Melanocyte of skin (primary cell): ENCODE measurements around the gene C14orf119. TPM values are rescaled to one million over a fixed set of nuclear protein-coding genes. Genes with fewer than 3 reads are reported as not detected.

Source experiments
- total RNA-seq, 2 donors: library from RNA; depleted of rRNA; stranded (reverse); fragments of >200 nt; gene quantifications; 2 replicates each; pipeline ENCODE4 v1.2.3, GENCODE V29; 2012

Gene C14orf119, protein sequence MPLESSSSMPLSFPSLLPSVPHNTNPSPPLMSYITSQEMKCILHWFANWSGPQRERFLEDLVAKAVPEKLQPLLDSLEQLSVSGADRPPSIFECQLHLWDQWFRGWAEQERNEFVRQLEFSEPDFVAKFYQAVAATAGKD
- total RNA-seq, result 10 to 100 TPM; 39.6 to 55.3 TPM

DNA sequence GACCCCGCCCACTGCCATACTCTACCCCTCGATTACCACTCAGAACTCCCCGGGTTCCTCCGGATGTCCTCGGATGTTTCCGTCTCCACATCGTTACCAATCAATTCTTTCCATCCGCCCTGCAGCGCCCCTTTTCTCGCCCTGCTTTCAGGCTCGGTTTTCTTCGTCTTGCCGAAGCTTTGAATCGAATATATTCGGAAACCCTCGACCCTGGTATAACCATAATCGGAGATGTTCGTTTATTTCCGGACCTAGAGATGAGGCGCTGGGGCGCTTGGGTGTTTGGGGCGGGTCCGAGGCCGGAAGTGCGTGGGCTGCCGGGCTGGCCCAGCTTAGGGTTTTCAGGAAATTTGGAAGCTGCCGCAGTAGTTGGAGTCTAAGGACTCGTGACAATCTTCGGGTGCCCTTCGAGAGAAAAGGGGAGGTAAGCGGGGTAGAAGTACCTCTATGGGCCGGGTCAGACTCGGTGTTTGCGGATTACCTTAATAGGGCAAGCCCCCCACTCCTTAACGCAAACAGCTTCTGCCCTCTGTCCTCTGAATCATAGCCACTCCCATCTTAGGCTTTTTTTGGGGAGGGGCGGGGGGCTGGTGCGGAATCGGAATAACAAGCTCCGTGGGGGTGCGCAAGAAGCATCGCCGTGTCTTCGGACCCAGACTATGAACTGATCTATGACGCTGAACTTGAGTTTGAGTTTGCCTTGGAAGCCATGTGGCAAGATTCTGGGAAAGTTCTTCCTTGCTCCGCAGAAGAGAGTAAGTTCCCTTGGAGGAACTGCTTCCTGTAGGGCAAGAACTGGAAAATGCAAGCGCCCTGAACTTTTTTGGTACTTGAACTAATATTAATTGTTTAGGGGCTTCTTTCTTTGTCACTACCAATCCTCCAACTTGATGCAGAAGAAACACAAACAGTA, at the start of gene C14orf119:
C14orf119 (plus strand) TSS at position 310 of the 913 bp plus-strand sequence. CDS start 2,154 bp downstream, outside the sequence.

DNA sequence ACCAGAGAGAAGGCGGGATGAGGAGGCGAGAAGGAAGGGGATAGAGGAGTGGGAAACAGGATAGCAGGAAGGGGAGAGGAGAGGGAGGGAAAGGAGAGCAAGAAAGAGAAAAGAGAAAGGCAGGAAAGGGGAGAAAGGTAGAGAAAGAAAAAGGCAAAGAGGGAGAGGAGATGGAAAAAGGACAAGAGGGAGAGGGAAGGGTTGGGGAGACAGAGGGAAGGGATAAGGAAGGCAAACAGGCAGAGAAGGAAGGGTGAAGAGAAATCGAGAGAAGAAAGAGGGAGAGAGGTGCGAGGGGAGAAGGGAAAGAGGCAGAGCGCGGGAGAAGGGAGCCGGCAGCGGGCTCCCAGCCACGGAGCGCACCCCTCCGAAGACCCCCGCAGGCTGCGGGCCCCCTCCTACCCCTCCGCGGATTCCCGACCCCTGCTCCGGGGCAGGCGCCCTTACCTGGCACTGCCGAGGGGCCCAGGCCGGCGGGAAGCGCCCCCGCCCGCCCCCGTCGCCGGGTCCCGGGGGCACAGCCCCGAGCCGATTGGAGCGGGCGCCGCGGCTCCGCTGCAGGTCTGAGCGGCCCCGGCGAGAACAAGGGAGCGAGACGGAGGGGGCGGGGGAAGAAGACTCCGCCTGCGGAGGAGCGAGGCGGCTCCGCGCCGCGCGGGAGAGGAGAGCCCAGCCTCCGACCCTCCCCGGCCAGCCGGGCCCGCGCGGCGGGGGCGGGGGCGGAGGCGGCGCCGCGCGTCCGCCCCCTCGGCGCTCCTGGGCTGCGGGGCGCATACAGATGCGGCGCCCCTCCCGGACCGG, 38.1 kb upstream of the C14orf119 start, which contains the start of gene CDH24:
CDH24 (minus strand) TSS at position 565 of the 801 bp plus-strand sequence. CDS start 1,787 bp downstream, outside the sequence.

DNA sequence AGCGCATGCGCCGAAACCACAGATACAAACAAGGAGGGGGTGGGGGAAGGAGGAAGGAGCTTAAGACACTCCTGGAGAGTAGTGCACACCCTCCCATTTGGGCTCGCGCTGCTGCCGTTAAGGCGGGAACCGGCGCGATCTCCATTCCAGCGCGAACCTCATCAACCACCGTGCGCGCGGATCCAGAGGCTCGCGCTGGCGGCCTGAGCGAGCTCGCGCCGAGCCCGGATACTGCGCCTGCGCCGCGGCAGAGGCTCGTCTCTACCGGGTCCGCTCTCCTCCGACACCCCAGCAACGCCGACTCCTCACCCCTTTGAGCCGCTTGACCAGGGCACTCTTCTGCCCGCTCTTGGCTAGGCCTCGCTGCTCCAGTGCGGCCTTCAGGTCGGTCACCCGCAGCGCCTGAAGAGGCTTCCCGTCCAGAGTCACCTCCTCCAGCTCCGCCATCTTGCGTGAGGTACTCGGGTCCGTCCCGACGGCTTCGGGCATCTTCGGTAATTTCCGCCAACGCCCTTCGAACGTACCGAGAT, 574 bp upstream of the C14orf119 start, which contains the start of gene ACIN1:
ACIN1 (minus strand) TSS at position 471 of the 530 bp plus-strand sequence; CDS start at position 447, 24 bp downstream.

DNA sequence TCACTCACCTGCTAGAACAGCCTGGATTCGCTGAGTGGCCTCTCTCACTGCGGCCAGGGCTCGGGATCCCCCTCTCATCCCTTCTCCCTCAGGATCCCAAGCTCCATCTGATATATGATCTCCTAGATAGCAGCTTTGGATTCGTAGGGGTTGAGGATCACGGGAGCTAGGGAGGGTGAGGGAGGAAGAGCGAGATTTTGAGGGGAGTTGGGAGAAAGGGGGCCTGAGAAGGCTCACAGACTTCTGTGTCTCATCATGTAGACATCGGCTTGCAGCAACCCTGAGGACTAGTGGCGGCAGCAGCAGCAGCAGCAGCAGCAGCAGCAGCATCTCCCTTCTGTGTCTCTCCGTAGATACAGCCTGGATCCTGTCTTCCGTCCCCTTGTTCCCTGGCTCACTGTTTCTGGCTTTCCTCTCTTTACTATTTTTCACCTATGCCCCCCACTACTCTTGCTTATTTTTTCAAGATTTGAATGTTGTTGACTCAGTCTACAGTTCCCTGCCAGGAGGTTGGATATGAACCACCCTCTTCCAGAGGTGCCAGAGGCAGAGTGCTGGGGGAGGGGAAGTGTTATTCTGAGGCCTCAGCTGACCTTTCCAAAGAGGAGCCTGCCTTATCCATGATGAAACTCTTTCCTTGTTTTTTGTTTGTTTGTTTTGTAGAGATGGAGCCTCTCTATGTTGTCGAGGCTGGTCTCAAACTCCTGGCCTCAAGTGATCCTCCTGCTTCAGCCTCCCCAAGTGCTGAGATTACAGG, 9.5 kb downstream of the C14orf119 start, which contains the start of gene CIROP:
CIROP (minus strand) TSS at position 399 of the 757 bp plus-strand sequence; CDS start at position 330, 69 bp downstream.

DNA sequence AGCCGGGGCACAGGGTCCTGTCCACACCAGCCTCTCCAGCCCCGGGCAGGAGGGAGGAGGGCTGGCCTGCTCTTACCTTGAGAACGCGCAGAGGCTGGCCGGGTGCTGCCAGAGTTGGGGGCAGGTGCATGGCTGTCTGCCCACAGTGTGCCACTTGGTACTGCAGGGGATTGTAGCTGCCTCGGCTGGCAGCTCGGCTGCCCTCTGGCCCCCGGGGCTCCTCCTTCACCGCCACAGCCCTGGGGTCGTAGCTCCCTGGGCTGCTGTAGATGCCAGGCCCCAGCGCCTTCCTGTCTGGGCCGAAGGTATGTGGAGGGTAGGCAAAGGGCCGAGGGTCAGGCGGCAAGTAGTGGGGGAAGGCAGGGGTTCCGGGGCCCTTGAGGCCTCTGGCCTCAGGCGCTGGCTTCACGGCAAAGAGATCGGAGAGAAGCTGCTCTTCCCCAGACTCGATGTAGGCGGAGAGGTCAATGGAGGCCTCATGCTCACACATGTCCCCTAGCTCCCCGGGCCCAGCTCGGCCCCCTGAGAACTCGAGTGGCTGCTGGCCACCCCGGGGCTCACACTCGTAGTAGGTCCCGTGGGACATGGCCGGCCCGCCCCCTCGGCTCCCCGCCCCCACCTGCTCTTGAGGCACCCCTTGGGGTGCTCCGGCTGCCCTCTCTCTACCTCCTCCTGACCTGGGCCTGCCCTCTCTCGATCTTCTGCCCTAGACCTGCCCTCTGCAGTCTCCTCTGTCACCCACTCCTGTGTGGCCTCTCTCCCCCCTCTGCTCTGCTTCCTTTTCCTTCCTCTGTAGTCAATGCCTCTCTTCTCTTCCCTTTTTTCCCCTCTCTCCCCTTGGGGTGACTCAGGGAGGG, 23.4 kb downstream of the C14orf119 start, which contains the start of gene CEBPE:
CEBPE (minus strand) TSS at position 750 of the 857 bp plus-strand sequence; CDS start at position 586, 164 bp downstream.

Other genes starting within 250 kb of the C14orf119 start
- gene LRP10, start 223.8 kb upstream of the C14orf119 start, total RNA-seq, result 10 to 100 TPM; 68.9 to 80.5 TPM
- under 1 TPM in 1 of 2 donors, not detected in 1; under 0.01 TPM for gene REM2, start 212.3 kb upstream of the C14orf119 start, total RNA-seq
- gene RBM23, start 176.4 kb upstream of the C14orf119 start, total RNA-seq, result 10 to 100 TPM; 66.9 to 89.5 TPM
- 100 to 1,000 TPM in 1 of 2 donors, 10 to 100 TPM in 1; 65.0 to 103 TPM for gene PRMT5, start 166.1 kb upstream of the C14orf119 start, total RNA-seq
- gene HAUS4, start 138.4 kb upstream of the C14orf119 start, total RNA-seq, result 10 to 100 TPM; 31.0 to 52.0 TPM
- 1 to 10 TPM; 2.0 to 2.1 TPM for gene AJUBA, start 113.0 kb upstream of the C14orf119 start, total RNA-seq
- 1 to 10 TPM; 6.9 to 9.7 TPM for gene C14orf93, start 85.4 kb upstream of the C14orf119 start, total RNA-seq
- 100 to 1,000 TPM; 142 to 208 TPM for gene PSMB5, start 60.6 kb upstream of the C14orf119 start, total RNA-seq
- not detected for gene PSMB11, start 53.3 kb upstream of the C14orf119 start, total RNA-seq
- gene CDH24, start 38.0 kb upstream of the C14orf119 start, total RNA-seq, result 1 to 10 TPM; 1.7 to 2.7 TPM
- gene ACIN1, start 369 bp upstream of the C14orf119 start, total RNA-seq, result 10 to 100 TPM; 84.7 to 93.2 TPM
- gene CIROP, start 9.5 kb downstream of the C14orf119 start, total RNA-seq, result not detected
- not detected for gene CEBPE, start 23.8 kb downstream of the C14orf119 start, total RNA-seq
- gene SLC7A8, start 88.2 kb downstream of the C14orf119 start, total RNA-seq, result 10 to 100 TPM; 24.1 to 43.3 TPM
- under 1 TPM in 1 of 2 donors, not detected in 1; 0.34 TPM for gene RNF212B, start 142.4 kb downstream of the C14orf119 start, total RNA-seq
- gene HOMEZ, start 190.6 kb downstream of the C14orf119 start, total RNA-seq, result 10 to 100 TPM; 10.3 to 12.7 TPM
- 1 to 10 TPM; 2.7 to 3.8 TPM for gene PPP1R3E, start 207.4 kb downstream of the C14orf119 start, total RNA-seq
- 10 to 100 TPM; 13.1 to 22.0 TPM for gene BCL2L2, start 211.3 kb downstream of the C14orf119 start, total RNA-seq
- gene PABPN1, start 226.0 kb downstream of the C14orf119 start, total RNA-seq, result 10 to 100 TPM; 33.0 to 54.3 TPM